Measurements from ENCODE around the gene SSC4D. TPM values are rescaled to one million over a fixed set of nuclear protein-coding genes. Genes with fewer than 3 reads are reported as not detected.
"Not testable (repeated sequence)": the region's sequence is repeated elsewhere in the genome, so short reads cannot be mapped to it uniquely, and the experiment has no call there.

SSC4D gene
- total RNA-seq: under 1 TPM in 2 of 4 donors, not detected in 2; 0.42 to 0.95 TPM

DNA sequence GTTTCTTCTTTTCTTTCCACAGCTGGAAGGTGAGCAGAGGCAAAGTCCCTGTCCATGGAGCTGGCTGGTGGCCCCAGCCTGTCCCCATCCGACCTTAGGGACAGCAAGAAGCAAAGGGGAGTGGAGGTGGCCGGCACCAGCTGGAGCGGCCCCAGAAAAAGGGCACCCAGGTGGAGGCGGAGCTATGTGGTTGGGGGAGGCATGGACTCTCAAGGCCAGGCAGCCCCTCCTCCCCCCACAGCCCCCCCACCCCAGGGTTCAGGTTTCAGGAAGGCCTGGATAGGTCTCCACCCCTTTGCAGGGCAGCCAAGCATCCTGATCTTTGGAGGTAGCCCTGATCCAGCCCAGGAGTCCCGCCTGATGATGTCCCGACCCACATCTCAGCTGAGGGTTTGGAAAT lies at the start of gene SSC4D:
Gene SSC4D, minus strand, starts transcription at position 161 of the 400 bp plus-strand sequence. CDS start 5,258 bp downstream, outside the sequence.
- Histone ChIP-seq H3K36me3 (no peaks in the 10 kb centered on the region), H3K27ac (no peak within 1 kb of the TSS), H3K9me3 (no peaks in the 10 kb centered on the region), H3K27me3 (no peaks in the 10 kb centered on the region), H3K4me1 (no peaks in the 10 kb centered on the region), H3K4me3 (no peak within 1 kb of the TSS)
- no peak for TF ChIP-seq POLR2A (IDR thresholded peaks at IDR 0.05)
- TF ChIP-seq, protein P1, sequence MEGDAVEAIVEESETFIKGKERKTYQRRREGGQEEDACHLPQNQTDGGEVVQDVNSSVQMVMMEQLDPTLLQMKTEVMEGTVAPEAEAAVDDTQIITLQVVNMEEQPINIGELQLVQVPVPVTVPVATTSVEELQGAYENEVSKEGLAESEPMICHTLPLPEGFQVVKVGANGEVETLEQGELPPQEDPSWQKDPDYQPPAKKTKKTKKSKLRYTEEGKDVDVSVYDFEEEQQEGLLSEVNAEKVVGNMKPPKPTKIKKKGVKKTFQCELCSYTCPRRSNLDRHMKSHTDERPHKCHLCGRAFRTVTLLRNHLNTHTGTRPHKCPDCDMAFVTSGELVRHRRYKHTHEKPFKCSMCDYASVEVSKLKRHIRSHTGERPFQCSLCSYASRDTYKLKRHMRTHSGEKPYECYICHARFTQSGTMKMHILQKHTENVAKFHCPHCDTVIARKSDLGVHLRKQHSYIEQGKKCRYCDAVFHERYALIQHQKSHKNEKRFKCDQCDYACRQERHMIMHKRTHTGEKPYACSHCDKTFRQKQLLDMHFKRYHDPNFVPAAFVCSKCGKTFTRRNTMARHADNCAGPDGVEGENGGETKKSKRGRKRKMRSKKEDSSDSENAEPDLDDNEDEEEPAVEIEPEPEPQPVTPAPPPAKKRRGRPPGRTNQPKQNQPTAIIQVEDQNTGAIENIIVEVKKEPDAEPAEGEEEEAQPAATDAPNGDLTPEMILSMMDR (IDR thresholded peaks at IDR 0.05): no peak
- TF ChIP-seq EP300 (IDR thresholded peaks at IDR 0.05): no peak
- TF ChIP-seq POLR2AphosphoS5 (IDR thresholded peaks at IDR 0.05): no peak
- WGBS: 70% methylated on average over 3 of the region's 6 CpGs
- DNase-seq (ENCODE audit: low spot score in 2 of 2): no peak

DNA sequence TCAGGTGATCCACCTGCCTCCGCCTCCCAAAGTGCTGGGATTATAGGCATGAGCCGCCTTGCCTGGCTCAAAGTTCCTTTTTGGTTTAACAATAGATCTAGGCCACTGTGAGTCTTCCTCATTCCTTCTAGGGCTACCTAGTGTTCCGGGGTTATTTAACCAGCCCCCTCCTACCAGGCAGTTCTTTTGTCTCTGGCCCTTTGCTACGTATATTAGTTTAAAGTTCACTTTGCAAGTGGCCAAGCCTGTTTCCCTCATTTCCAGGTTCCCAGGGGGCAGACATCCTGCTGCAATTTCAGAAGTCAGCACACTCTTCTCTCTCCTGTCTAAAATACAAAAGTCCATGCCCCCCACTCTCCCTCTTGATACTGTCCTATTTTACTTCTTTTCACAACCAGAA lies 49.0 kb upstream of the SSC4D start:
- H3K27me3 ChIP-seq; DNase-seq (ENCODE audit: low spot score in 2 of 2); H3K4me3 ChIP-seq; H3K9me3 ChIP-seq; H3K27ac ChIP-seq; H3K4me1 ChIP-seq; H3K36me3 ChIP-seq: not testable (repeated sequence)
- 43% methylated on average over 1 of the region's 4 CpGs for WGBS

DNA sequence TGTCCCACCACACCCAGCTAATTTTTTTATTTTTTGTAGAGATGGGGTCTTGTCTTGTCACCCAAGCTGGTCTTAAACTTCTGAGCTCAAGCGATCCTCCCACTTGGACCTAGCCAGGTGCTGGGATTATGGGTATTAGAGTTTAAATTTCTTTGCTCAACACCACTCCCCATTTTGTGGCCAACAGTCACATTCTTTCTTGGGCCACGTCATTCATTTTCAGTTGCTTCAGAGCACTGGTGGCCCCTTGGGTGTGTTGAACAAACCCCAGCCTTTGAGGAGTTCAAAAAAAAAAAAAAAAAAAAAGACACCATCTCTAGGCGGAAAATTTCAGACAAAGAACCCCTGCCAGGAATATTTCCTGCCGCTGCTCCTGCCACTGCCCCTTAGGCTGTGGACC lies 47.5 kb upstream of the SSC4D start:
- not testable (repeated sequence) for H3K36me3 ChIP-seq; H3K4me1 ChIP-seq; H3K9me3 ChIP-seq; DNase-seq (ENCODE audit: low spot score in 2 of 2); H3K27ac ChIP-seq; H3K4me3 ChIP-seq; H3K27me3 ChIP-seq
- no CpG with 5 or more reads among the region's 4 CpGs for WGBS

GRCh38 chr7:76445577-76446008 lies 36.1 kb upstream of the SSC4D start:
- H3K36me3 ChIP-seq; H3K27me3 ChIP-seq; H3K9me3 ChIP-seq; DNase-seq (ENCODE audit: low spot score in 2 of 2); H3K4me1 ChIP-seq; H3K27ac ChIP-seq; H3K4me3 ChIP-seq: not testable (repeated sequence)
- WGBS: 0% methylated on average over 4 of the region's 5 CpGs

GRCh38 chr7:76443846-76444245 lies 34.3 kb upstream of the SSC4D start:
- WGBS: 66% methylated on average over 7 of the region's 12 CpGs
- H3K4me3 ChIP-seq, H3K27ac ChIP-seq, H3K9me3 ChIP-seq, H3K4me1 ChIP-seq, H3K27me3 ChIP-seq, H3K36me3 ChIP-seq: not testable (repeated sequence)
- DNase-seq (ENCODE audit: low spot score in 2 of 2): peak in 1 of 2 donors; percentile 32

GRCh38 chr7:76442664-76443446 lies 33.4 kb upstream of the SSC4D start:
- peak in 1 of 2 donors; percentile 26 for DNase-seq (ENCODE audit: low spot score in 2 of 2)
- not testable (repeated sequence) for H3K27me3 ChIP-seq, H3K4me1 ChIP-seq, H3K4me3 ChIP-seq, H3K36me3 ChIP-seq, H3K27ac ChIP-seq, H3K9me3 ChIP-seq
- no CpG with 5 or more reads among the region's 5 CpGs for WGBS

DNA sequence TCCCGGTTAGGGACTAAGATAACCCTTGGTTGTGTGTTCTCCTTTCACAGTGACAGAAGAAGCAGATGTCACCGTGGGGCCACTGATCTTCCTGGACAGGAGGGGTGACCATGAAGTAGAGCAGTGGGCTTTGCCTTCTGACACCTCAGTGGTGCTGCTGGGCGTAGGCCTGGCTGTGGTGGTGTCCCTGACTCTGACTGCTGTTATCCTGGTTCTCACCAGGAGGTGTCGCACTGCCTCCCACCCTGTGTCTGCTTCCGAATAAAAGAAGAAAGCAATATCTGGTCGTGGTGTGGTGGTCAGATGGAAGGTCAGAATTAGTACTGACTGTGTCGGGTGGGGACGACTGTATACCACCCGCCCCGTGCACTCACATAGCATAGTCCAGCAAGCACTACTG lies 32.3 kb upstream of the SSC4D start:
- not testable (repeated sequence) for H3K36me3 ChIP-seq; H3K9me3 ChIP-seq; H3K4me3 ChIP-seq; H3K27me3 ChIP-seq; DNase-seq (ENCODE audit: low spot score in 2 of 2); H3K4me1 ChIP-seq; H3K27ac ChIP-seq
- WGBS: 100% methylated on average over 1 of the region's 10 CpGs

GRCh38 chr7:76440404-76440803 lies 30.9 kb upstream of the SSC4D start:
- H3K36me3 ChIP-seq, H3K4me1 ChIP-seq, H3K9me3 ChIP-seq, H3K27me3 ChIP-seq, H3K4me3 ChIP-seq, H3K27ac ChIP-seq: not testable (repeated sequence)
- DNase-seq (ENCODE audit: low spot score in 2 of 2): peak in 1 of 2 donors; percentile 41
- WGBS: 82% methylated on average over 2 of the region's 4 CpGs

GRCh38 chr7:76439120-76439888 lies 29.8 kb upstream of the SSC4D start:
- WGBS: no CpG with 5 or more reads among the region's 7 CpGs
- DNase-seq (ENCODE audit: low spot score in 2 of 2): peak in 1 of 2 donors; percentile 67
- not testable (repeated sequence) for H3K9me3 ChIP-seq, H3K36me3 ChIP-seq, H3K4me3 ChIP-seq, H3K4me1 ChIP-seq, H3K27me3 ChIP-seq, H3K27ac ChIP-seq

Measured in suprapubic skin (tissue), 4 donors.